HepG2 (cell line): ENCODE measurements around the gene HRC. TPM values are rescaled to one million over a fixed set of nuclear protein-coding genes. Genes with fewer than 3 reads are reported as not detected.

Experiments
- ELF1 ChIP-seq: sonication (generic); formaldehyde crosslinking; IDR thresholded peaks from 2 replicates; pipeline ENCODE4 v1.4.0; 2020; ENCODE audit warnings: missing genetic modification reagents
- KLF15 ChIP-seq: sonication (generic); formaldehyde crosslinking; IDR thresholded peaks from 2 replicates; pipeline ENCODE4 v1.8.1; 2023; ENCODE audit warnings: borderline replicate concordance, mild to moderate bottlenecking, inconsistent platforms, missing genetic modification reagents, mixed read lengths
- POGK ChIP-seq: sonication (generic); formaldehyde crosslinking; conservative IDR thresholded peaks from 2 replicates; pipeline ENCODE4 v1.8.0; 2022; ENCODE audit warnings: mild to moderate bottlenecking, moderate library complexity, missing genetic modification reagents
- RXRB ChIP-seq: IDR thresholded peaks from 2 replicates; pipeline ENCODE4 v1.6.1; 2016; ENCODE audit warnings: borderline replicate concordance, missing genetic modification reagents, missing compliant biosample characterization
- SOX13 ChIP-seq, 3 experiments: fragments of 450-650 bp in 1 of 3; sonication (generic) in 1 of 3; formaldehyde crosslinking in 1 of 3; IDR thresholded peaks in 2 of 3; conservative IDR thresholded peaks in 1 of 3; 2 replicates each; pipeline versions ENCODE4 v1.5.0 to v1.6.1; 2016 to 2020; ENCODE audit warnings: antibody characterized with exemption in 1 of 3, mild to moderate bottlenecking in 1 of 3, missing compliant biosample characterization in 1 of 3, missing genetic modification reagents in 1 of 3, moderate library complexity in 1 of 3
- TBX2 ChIP-seq: sonication (generic); formaldehyde crosslinking; IDR thresholded peaks from 2 replicates; pipeline ENCODE4 v1.5.0; 2020; ENCODE audit warnings: missing genetic modification reagents, mild to moderate bottlenecking, borderline replicate concordance
- ZFX ChIP-seq: sonication (generic); formaldehyde crosslinking; IDR thresholded peaks from 2 replicates; pipeline ENCODE4 v1.4.0; 2020; ENCODE audit warnings: mild to moderate bottlenecking, low read depth, missing genetic modification reagents, moderate library complexity
- ZNF18 ChIP-seq: sonication (generic); formaldehyde crosslinking; IDR thresholded peaks from 2 replicates; pipeline ENCODE4 v1.8.0; 2022; ENCODE audit warnings: mild to moderate bottlenecking, missing genetic modification reagents; ENCODE audit not compliant: insufficient replicate concordance
- ZNF33B ChIP-seq: sonication (generic); formaldehyde crosslinking; IDR thresholded peaks from 2 replicates; pipeline ENCODE4 v1.5.1; 2020; ENCODE audit warnings: mild to moderate bottlenecking, missing genetic modification reagents
- ZNF546 ChIP-seq: sonication (generic); formaldehyde crosslinking; conservative IDR thresholded peaks from 2 replicates; pipeline ENCODE4 v1.8.1; 2023; ENCODE audit warnings: mild to moderate bottlenecking, missing genetic modification reagents
- ZNF570 ChIP-seq: sonication (generic); formaldehyde crosslinking; IDR thresholded peaks from 2 replicates; pipeline ENCODE4 v1.4.0; 2020; ENCODE audit warnings: mild to moderate bottlenecking, missing genetic modification reagents, borderline replicate concordance
- ZNF678 ChIP-seq: sonication (generic); formaldehyde crosslinking; IDR thresholded peaks from 2 replicates; pipeline ENCODE4 v1.4.0; 2020; ENCODE audit warnings: mild to moderate bottlenecking, missing genetic modification reagents
- ZNF710 ChIP-seq: sonication (generic); formaldehyde crosslinking; IDR thresholded peaks from 2 replicates; pipeline ENCODE4 v1.5.0; 2020; ENCODE audit warnings: mild to moderate bottlenecking, missing genetic modification reagents, borderline replicate concordance
- ZNF761 ChIP-seq: sonication (generic); formaldehyde crosslinking; conservative IDR thresholded peaks from 2 replicates; pipeline ENCODE4 v1.4.0; 2020; ENCODE audit warnings: mild to moderate bottlenecking, missing genetic modification reagents
- polyA plus RNA-seq, 8 experiments: library from polyadenylated mRNA; depleted of rRNA in 3 of 8; stranded (reverse) in 7 of 8; unstranded in 1 of 8; fragments of >200 nt; fragmentation: Illumina TruSeq in 4 of 8; extraction: Trizol in 4 of 8; gene quantifications; 2 replicates each; pipeline versions ENCODE4 v1.2.1 to v1.2.3, GENCODE V29; 2011 to 2016; ENCODE audit warnings: low read depth in 4 of 8, missing spikeins in 1 of 8, mixed read lengths in 1 of 8; ENCODE audit not compliant: insufficient read depth in 1 of 8
- total RNA-seq, 5 experiments: library from RNA; depleted of rRNA; stranded (reverse); fragments of >200 nt; fragmentation: Illumina TruSeq; extraction: Trizol; gene quantifications; 2 replicates each; pipeline ENCODE4 v1.2.3, GENCODE V29; 2016; ENCODE audit warnings: low read depth in 1 of 5
- TF ChIP-seq, protein P1 (sequence below): sonication (generic); formaldehyde crosslinking; IDR thresholded peaks from 2 replicates; pipeline ENCODE4 v1.4.0; 2020; ENCODE audit warnings: low read depth, missing genetic modification reagents
- TF ChIP-seq, protein P2 (sequence below): sonication (generic); formaldehyde crosslinking; IDR thresholded peaks from 2 replicates; pipeline ENCODE4 v1.5.0; 2020; ENCODE audit warnings: missing genetic modification reagents

HRC gene
- total and polyA plus RNA-seq, 2 of the 13 experiments (the other 11 are each of a cell fraction or from before 2014, with no cell fraction given) = 3.6 to 15.4 TPM

- TF ChIP-seq ZNF710 (CRISPR knock-in tag) (no peak), SOX13 (IDR thresholded peaks at IDR 0.05) (no peak), SOX13 (CRISPR knock-in tag; conservative IDR thresholded peaks at IDR 0.05 in 1 of 2, IDR thresholded peaks at IDR 0.05 in 1 of 2) (no peak), ZNF570 (CRISPR knock-in tag) (no peak), ELF1 (CRISPR knock-in tag) (no peak), ZFX (CRISPR knock-in tag) (peak; percentile 71), ZNF546 (CRISPR knock-in tag) (0 out of 2 replicates have a peak, but pooled peaks have one; percentile 27), ZNF18 (CRISPR knock-in tag) (peak; percentile 92), ZNF678 (CRISPR knock-in tag) (peak; percentile 92; the same call in 1 of the 2 replicates), ZNF761 (CRISPR knock-in tag) (peak; percentile 73), RXRB (no peak; the same call in 1 of the 2 replicates), ZNF33B (CRISPR knock-in tag) (0 out of 2 replicates have a peak, but pooled peaks have one; percentile 36), KLF15 (CRISPR knock-in tag) (no peak), TBX2 (CRISPR knock-in tag) (peak; percentile 79), POGK (CRISPR knock-in tag) (peak; percentile 65; the same call in 1 of the 2 replicates)
- TF ChIP-seq, protein P1, sequence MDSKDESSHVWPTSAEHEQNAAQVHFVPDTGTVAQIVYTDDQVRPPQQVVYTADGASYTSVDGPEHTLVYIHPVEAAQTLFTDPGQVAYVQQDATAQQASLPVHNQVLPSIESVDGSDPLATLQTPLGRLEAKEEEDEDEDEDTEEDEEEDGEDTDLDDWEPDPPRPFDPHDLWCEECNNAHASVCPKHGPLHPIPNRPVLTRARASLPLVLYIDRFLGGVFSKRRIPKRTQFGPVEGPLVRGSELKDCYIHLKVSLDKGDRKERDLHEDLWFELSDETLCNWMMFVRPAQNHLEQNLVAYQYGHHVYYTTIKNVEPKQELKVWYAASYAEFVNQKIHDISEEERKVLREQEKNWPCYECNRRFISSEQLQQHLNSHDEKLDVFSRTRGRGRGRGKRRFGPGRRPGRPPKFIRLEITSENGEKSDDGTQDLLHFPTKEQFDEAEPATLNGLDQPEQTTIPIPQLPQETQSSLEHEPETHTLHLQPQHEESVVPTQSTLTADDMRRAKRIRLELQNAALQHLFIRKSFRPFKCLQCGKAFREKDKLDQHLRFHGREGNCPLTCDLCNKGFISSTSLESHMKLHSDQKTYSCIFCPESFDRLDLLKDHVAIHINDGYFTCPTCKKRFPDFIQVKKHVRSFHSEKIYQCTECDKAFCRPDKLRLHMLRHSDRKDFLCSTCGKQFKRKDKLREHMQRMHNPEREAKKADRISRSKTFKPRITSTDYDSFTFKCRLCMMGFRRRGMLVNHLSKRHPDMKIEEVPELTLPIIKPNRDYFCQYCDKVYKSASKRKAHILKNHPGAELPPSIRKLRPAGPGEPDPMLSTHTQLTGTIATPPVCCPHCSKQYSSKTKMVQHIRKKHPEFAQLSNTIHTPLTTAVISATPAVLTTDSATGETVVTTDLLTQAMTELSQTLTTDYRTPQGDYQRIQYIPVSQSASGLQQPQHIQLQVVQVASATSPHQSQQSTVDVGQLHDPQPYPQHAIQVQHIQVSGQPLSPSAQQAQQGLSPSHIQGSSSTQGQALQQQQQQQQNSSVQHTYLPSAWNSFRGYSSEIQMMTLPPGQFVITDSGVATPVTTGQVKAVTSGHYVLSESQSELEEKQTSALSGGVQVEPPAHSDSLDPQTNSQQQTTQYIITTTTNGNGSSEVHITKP (CRISPR knock-in tag) = peak; percentile 98
- TF ChIP-seq, protein P2, sequence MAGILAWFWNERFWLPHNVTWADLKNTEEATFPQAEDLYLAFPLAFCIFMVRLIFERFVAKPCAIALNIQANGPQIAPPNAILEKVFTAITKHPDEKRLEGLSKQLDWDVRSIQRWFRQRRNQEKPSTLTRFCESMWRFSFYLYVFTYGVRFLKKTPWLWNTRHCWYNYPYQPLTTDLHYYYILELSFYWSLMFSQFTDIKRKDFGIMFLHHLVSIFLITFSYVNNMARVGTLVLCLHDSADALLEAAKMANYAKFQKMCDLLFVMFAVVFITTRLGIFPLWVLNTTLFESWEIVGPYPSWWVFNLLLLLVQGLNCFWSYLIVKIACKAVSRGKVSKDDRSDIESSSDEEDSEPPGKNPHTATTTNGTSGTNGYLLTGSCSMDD (CRISPR knock-in tag) = no peak
Observed at GRCh38 chr19:49150106-49150943, 4.9 kb downstream of the HRC start (continued).
